Panc1 (cell line): ENCODE measurements around the gene ACKR2. TPM values are rescaled to one million over a fixed set of nuclear protein-coding genes. Genes with fewer than 3 reads are reported as not detected.
A peak's percentile ranks its signal among the peaks of the same experiment; 100 is the strongest.

Source experiments
- ATAC-seq: fragments of 200-7000 bp; cut with Tn5 transposase; 2 replicates; pipeline ENCODE4 v1.9.1; 2020; ENCODE audit warnings: mild to moderate bottlenecking, moderate library complexity
- BruUV-seq: library from RNA; stranded (reverse); fragments of 400-500 nt; replicated peaks from 2 replicates; lab custom pipeline; 2021; lab: Mats Ljungman, UMichigan
- CTCF ChIA-PET: fragments of 300-600 bp; sonication (Branson Sonifier 250); formaldehyde crosslinking; loops from one replicate; lab custom pipeline; 2022; ENCODE audit warnings: antibody characterized with exemption; lab: Charles Lee
- POLR2A ChIA-PET: fragments of 300-600 bp; sonication (Branson Sonifier 250); formaldehyde crosslinking; loops from one replicate; lab custom pipeline; 2022; ENCODE audit warnings: antibody characterized with exemption; lab: Charles Lee
- DNase-seq: peaks from one replicate; pipeline ENCODE4 v3.0.0-alpha.2; 2010; ENCODE audit warnings: low read depth, low spot score
- H3K27ac ChIP-seq: 2 replicates; pipeline ENCODE4 v1.5.1; 2011; ENCODE audit warnings: mild to moderate bottlenecking, low read length, inconsistent platforms
- H3K27me3 ChIP-seq: fragments of 200-500 bp; sonication (Bioruptor generic); 2 replicates; pipeline ENCODE4 v1.6.0; 2014; ENCODE audit warnings: low read length, inconsistent platforms; ENCODE audit not compliant: control insufficient read depth, insufficient read depth
- H3K36me3 ChIP-seq: fragments of 200-500 bp; sonication (Bioruptor generic); 2 replicates; pipeline ENCODE4 v1.5.1; 2014; ENCODE audit warnings: inconsistent platforms, mild to moderate bottlenecking, low read length, moderate library complexity; ENCODE audit not compliant: control insufficient read depth, insufficient read depth
- H3K4me1 ChIP-seq: 2 replicates; pipeline ENCODE4 v1.5.1; 2011; ENCODE audit warnings: inconsistent platforms, mild to moderate bottlenecking, low read length, moderate library complexity; ENCODE audit not compliant: control insufficient read depth, insufficient read depth
- H3K4me3 ChIP-seq, 2 experiments: 2 replicates each; pipeline ENCODE4 v1.5.1; 2011 to 2012; ENCODE audit warnings: low read depth in 2 of 2, low read length in 2 of 2, mild to moderate bottlenecking in 2 of 2, inconsistent platforms in 1 of 2, moderate library complexity in 1 of 2
- H3K9me3 ChIP-seq: fragments of 200-500 bp; sonication (Bioruptor generic); 2 replicates; pipeline ENCODE4 v1.5.1; 2014; ENCODE audit warnings: low read depth, mild to moderate bottlenecking, inconsistent platforms, low read length, moderate library complexity; ENCODE audit not compliant: control insufficient read depth, insufficient read depth
- CTCF ChIP-seq: fragments of 450-650 bp; IDR thresholded peaks from 2 replicates; pipeline ENCODE4 v1.5.1; 2017; ENCODE audit warnings: mild to moderate bottlenecking
- POLR2AphosphoS5 ChIP-seq: IDR thresholded peaks from 2 replicates; pipeline ENCODE4 v1.6.1; 2012; ENCODE audit warnings: mild to moderate bottlenecking, low read depth, low read length, moderate library complexity
- REST ChIP-seq, 2 experiments: IDR thresholded peaks; 2 replicates each; pipeline ENCODE4 v1.6.1; 2011 to 2012; ENCODE audit warnings: low read depth in 2 of 2, control low read depth in 1 of 2, low read length in 1 of 2, mild to moderate bottlenecking in 1 of 2, moderate library complexity in 1 of 2; ENCODE audit not compliant: insufficient read depth in 1 of 2
- SIN3A ChIP-seq: IDR thresholded peaks from 2 replicates; pipeline ENCODE4 v1.6.1; 2012; ENCODE audit warnings: low read depth, mild to moderate bottlenecking, low read length, moderate library complexity, borderline replicate concordance; ENCODE audit not compliant: insufficient read depth
- TCF7L2 ChIP-seq: IDR thresholded peaks from 2 replicates; pipeline ENCODE4 v1.6.1; 2011; ENCODE audit warnings: mild to moderate bottlenecking, low read depth, low read length, inconsistent platforms
- in situ Hi-C: cut with HindIII; loops from 2 replicates; pipeline ENCODE4 v1.10.0; 2016; ENCODE audit warnings: low sequenced_read_pairs, low pct_unique_long_range_greater_than_20kb
- intact Hi-C: fragments of 100-400 bp; cut with micrococcal nuclease; formaldehyde crosslinking; loops from one replicate; pipeline ENCODE4 v1.10.0; 2022; ENCODE audit not compliant: unreplicated experiment
- total RNA-seq: library from RNA; stranded (reverse); gene quantifications from one replicate; pipeline ENCODE4 v1.2.1, GENCODE V29; 2021; ENCODE audit not compliant: unreplicated experiment

Gene ACKR2
- total RNA-seq, 1 experiment from 2014 or later, result not detected

- intact Hi-C loops (no loop called here), in situ Hi-C loops (no loop called here)
- POLR2A ChIA-PET, result interaction anchor here (1.1 kb wide), 1 partner anchor 9 kb away, joined by 3 read pairs; no protein-coding TSS in a partner anchor
- Histone ChIP-seq H3K4me1 (peaks cover 7% of the 10 kb centered on the region), H3K36me3 (peaks cover 9% of the 10 kb centered on the region; the same call in 1 of the 2 replicates), H3K9me3 (no peaks in the 10 kb centered on the region), H3K27ac (peak within 1 kb of the TSS; percentile 86), H3K4me3 (peak within 1 kb of the TSS; percentile 79 to 86), H3K27me3 (no peaks in the 10 kb centered on the region; the same call in 1 of the 2 replicates)
- BruUV-seq, result no TSS peak
- TF ChIP-seq TCF7L2, result no peak
- 0 out of 2 replicates have a peak, but pooled peaks have one; percentile 59 for TF ChIP-seq SIN3A
- peak; percentile 80 for TF ChIP-seq POLR2AphosphoS5
- no peak for TF ChIP-seq CTCF
- TF ChIP-seq REST (IDR thresholded peaks at IDR 0.05; ENCODE audit: insufficient read depth in 1 of 2, low read depth in 2 of 2, low read length in 1 of 2), result no peak
- CTCF ChIA-PET, result no interaction called here
- DNase-seq (peak; percentile 62), ATAC-seq (peak; percentile 99)
Measured at GRCh38 chr3:42804106-42804830, 5.0 kb upstream of the ACKR2 start, which contains the start of gene HIGD1A. Gene HIGD1A (minus strand): TSS chr3:42804490. CDS start chr3:42794253, 10,237 bp downstream.

DNA sequence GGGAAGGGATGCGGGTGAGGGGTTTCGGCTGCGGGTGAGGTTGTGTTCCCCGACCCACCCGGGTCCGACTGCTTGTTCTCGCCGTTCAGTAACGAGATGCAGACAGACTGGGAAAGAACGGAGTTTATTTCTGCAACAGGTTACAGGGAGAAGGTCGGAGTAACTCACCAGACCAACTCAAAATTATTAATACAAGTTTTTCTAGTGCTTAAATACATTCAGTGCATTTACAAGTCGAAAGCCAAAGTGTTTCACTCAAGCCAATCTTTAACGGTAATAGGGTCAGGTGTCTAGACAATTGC is 4.5 kb upstream of the ACKR2 start:
- intact Hi-C loops, result no loop called here
- POLR2A ChIA-PET, result interaction anchor here (1.1 kb wide), 1 partner anchor 10 kb away, joined by 3 read pairs; no protein-coding TSS in a partner anchor
- peaks cover 7% of the 10 kb centered on the region for H3K4me1 ChIP-seq
- H3K27ac ChIP-seq, result peak overlapping the region; percentile 81; the same call in 1 of the 2 replicates
- peak overlapping the region; percentile 79 to 86 for H3K4me3 ChIP-seq
- DNase-seq (no peak), ATAC-seq (peak; percentile 24)
- CTCF ChIA-PET, result no interaction called here
- no peaks in the 10 kb centered on the region for H3K9me3 ChIP-seq
- in situ Hi-C loops, result no loop called here
- no peaks in the 10 kb centered on the region; the same call in 1 of the 2 replicates for H3K27me3 ChIP-seq
- no TSS peak for BruUV-seq
- H3K36me3 ChIP-seq, result peaks cover 9% of the 10 kb centered on the region; the same call in 1 of the 2 replicates
- TF ChIP-seq CTCF (no peak), TCF7L2 (no peak), POLR2AphosphoS5 (no peak), SIN3A (no peak), REST (IDR thresholded peaks at IDR 0.05; ENCODE audit: insufficient read depth in 1 of 2, low read depth in 2 of 2, low read length in 1 of 2) (no peak)
